K562 (cell line): ENCODE data around the gene HOXD12.

Source experiments
- FOXO4 ChIP-seq: fragments of 450-650 bp; formaldehyde crosslinking; IDR thresholded peaks from 2 replicates; pipeline ENCODE4 v1.4.0; 2020; ENCODE audit warnings: mild to moderate bottlenecking, moderate library complexity
- PML ChIP-seq: IDR thresholded peaks from 2 replicates; pipeline ENCODE4 v1.6.1; 2012; ENCODE audit warnings: low read length, inconsistent platforms
- SMARCB1 ChIP-seq: IDR thresholded peaks from 2 replicates; pipeline ENCODE4 v1.6.1; 2011; ENCODE audit warnings: improper control_type of control experiment, low read depth; ENCODE audit not compliant: insufficient read length
- ZZZ3 ChIP-seq: fragments of 450-650 bp; IDR thresholded peaks from 2 replicates; pipeline ENCODE4 v1.6.1; 2016; ENCODE audit warnings: antibody characterized with exemption, mild to moderate bottlenecking, moderate library complexity

DNA sequence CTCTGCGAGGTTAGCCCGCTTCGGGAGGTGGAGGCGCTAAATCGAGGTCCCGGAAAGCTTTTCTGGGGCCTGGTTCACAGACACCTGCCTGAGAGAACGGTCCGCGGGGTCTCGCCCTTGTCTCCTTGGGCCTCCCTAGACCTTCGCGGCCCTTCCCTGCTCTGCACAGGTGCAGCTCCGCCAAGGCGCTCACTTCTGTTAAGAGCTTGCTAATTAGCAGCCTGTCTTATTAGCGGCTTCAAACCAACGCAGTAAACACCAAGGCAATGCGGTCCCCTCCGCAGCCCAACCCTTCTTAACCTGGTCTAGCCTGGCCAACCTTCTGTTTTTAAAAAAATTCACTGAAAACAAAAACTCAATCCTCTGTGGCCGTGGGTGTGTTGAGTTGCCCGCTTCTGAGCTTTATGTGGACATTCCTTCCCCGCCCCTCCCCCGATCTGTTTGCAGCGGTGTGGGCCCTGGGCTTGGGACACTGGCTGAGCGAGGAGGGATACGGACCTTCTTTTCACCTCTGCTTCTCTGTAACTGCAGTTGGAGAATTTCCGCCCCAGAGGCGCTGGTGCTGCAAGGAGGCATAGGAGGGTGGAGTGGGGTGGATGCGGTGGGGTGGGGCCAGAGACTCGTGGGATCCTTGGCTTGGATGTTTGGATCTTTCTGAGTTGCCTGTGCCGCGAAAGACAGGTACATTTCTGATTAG lies 48.4 kb downstream of the HOXD12 start:
- TF ChIP-seq SMARCB1 (no peak), PML (no peak), ZZZ3 (no peak), FOXO4 (CRISPR knock-in tag) (no peak)
